GM10266 (cell line): Measurements from ENCODE around the gene ZP2.

Source experiments
- DNase-seq: peaks from one replicate; pipeline ENCODE4 v3.0.0; 2012; ENCODE audit errors: extremely low spot score
- TF ChIP-seq, protein P1 (sequence below): IDR thresholded peaks from 2 replicates; pipeline ENCODE4 v1.5.1; 2012; ENCODE audit warnings: mild to moderate bottlenecking, low read depth; ENCODE audit not compliant: control insufficient read depth, insufficient read depth; ENCODE audit errors: missing control alignments

Gene ZP2

DNA sequence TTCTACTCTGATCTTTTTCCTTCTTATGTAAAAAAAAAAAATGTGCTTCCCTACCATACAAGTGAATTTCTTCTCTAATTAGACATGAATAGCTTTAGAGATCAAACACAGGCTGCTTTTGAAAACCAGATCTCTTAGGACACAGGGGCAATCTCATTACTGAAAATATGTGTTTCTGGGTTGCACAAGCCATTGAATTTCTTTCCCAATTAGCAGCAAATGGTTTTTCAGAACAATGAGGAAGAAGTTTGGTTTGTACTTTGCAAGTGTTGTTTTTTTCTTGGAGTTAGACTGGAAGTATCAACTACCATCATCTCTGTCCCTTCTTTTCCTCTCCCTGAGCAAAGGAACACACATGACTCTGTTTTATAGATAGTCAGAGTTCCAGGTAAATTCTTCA lies 16.5 kb upstream of the ZP2 start:
- DNase-seq = no peak
- TF ChIP-seq, protein P1, sequence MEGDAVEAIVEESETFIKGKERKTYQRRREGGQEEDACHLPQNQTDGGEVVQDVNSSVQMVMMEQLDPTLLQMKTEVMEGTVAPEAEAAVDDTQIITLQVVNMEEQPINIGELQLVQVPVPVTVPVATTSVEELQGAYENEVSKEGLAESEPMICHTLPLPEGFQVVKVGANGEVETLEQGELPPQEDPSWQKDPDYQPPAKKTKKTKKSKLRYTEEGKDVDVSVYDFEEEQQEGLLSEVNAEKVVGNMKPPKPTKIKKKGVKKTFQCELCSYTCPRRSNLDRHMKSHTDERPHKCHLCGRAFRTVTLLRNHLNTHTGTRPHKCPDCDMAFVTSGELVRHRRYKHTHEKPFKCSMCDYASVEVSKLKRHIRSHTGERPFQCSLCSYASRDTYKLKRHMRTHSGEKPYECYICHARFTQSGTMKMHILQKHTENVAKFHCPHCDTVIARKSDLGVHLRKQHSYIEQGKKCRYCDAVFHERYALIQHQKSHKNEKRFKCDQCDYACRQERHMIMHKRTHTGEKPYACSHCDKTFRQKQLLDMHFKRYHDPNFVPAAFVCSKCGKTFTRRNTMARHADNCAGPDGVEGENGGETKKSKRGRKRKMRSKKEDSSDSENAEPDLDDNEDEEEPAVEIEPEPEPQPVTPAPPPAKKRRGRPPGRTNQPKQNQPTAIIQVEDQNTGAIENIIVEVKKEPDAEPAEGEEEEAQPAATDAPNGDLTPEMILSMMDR = no peak

DNA sequence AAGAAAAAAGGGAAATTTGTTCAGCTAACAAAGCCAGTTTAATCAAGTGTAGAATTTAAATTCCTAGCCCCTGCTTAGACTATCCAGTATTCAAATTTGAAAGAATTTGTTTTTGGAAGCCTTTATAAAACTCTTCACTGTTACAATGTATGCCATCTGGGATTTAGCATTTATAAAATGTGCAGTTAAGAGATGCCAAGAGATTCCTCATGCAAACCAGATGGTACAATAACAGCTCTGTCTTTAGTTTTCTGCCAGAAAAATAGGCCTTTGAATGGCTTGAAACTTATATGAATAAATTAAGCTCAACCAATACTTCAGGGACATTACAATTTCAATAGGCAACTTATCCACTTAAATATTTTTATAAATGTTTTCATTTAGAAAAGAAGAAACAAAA lies 15.4 kb upstream of the ZP2 start:
- TF ChIP-seq, protein P1 = no peak
- no peak for DNase-seq

DNA sequence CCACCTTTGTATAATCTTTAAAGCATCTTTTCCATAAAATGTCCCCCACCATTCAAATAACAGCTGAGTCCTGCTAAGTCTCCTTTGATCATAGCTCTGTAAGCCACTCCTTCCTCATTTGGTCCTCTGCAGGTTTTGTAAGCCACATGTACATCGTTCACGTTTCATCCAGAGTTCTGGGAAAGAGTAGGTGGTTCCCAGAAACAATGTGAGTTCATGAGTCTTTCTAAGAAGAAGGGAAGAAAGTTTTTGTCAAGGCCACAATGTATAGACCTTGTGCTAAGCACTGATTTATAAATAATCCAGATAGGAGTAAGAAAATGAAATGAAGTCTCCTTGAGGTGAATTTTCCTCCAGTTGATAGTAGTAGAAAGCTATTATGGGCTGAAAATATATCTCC lies 13.4 kb upstream of the ZP2 start:
- DNase-seq = no peak
- TF ChIP-seq, protein P1 = no peak

DNA sequence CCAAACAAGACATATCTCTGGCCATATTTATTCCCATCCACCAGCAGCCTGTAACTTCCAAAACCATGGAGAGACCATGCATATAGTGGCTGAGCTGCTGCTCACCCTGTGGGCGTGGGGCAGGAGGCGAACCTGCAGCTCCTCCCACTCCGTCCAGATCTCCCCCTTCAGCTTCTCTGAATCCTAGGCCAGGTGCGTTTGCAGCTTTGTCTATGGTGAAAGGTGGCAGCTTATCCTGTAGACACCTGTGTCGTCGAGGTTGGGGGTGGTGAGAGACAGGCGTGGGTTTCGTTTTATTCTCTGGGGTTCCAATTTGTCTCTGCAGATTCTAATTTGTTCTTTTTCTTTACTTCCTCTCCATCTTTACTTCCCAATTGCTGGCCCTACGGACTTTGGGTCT lies 12.4 kb upstream of the ZP2 start:
- TF ChIP-seq, protein P1 = no peak
- DNase-seq = no peak

DNA sequence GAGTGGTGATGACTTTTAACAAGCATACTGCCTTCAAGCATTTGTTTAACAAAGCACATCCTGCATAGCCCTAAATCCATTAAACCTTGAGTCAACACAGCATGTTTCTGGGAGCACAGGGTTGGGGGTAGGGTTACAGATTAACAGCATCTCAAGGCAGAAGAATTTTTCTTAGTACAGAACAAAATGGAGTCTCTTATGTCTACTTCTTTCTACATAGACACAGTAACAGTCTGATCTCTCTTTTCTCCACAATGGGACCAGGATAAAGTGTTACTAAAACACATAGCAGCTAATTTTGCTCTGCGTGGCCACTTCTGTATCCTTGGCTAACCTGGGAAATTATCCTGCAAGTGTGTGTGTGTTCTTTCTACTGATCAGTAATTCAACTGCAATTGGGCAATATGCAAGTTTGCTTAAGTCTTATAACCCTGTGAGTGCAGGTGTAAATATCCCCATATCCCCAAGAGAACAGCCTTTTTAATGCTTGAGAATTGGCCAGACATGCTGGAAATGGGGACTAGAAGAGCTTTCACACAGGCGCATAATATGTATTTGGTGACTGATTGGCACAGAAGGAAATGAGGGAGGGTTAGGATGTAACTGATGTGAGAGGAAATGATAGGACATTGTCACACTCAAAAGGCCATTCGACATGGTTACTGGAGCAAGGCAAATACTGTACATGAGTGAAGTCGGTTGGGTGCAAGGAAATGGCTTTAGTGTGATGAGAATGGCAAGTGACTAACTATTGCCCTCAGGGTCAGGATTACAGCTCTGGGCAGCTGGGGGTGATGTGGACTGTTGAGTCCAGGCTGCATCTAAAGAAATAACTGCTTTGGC lies 11.3 kb upstream of the ZP2 start:
- no peak for DNase-seq
- TF ChIP-seq, protein P1 = no peak

DNA sequence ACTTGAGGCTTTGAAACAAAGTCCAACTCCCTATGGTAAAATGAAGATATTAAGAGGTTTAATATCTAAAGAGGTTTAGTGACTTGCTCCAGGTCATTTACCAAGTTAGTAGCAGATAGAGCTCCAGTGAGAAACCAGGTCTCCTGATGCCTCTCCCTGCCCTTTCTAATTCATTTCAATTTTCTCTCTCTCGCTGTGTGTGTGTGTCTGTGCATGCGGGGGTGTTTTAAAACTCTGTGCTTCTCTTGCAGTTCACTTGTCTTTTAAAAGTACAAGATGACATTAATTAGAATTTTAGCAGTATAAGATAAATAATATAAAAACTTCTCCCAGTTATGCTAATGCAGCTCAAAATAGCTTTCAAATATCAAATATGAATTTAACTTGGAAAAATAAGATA lies 8.2 kb upstream of the ZP2 start:
- TF ChIP-seq, protein P1 = no peak
- no peak for DNase-seq

DNA sequence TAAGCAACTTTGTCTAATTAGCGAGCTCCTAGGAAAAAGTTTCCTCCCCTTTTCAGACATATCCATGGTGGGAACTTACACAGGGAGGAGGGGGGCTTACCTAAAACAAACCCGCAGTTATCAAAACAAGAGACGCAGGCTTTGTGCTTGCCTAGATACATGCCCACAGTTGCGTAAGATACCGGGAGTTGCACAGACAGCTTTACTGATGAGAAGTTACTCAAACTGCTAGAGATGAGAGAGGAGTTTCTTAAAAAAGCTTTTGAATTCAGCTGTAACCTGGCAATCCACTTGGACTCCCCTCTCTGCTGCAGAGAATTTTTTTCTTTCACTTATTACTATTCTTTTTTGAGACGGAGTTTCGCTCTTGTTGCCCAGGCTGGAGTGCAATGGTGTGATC lies 6.8 kb upstream of the ZP2 start:
- no peak for DNase-seq
- TF ChIP-seq, protein P1 = no peak
